K562 (cell line): ENCODE measurements around the gene SLC6A6. TPM values are rescaled to one million over a fixed set of nuclear protein-coding genes. Genes with fewer than 3 reads are reported as not detected.

ENCODE experiments used
- ATAC-seq: fragments of 200-7000 bp; cut with Tn5 transposase; 3 replicates; pipeline ENCODE4 v1.9.1; 2020; ENCODE audit warnings: moderate library complexity
- BruUV-seq: library from RNA; stranded (reverse); fragments of 400-500 nt; replicated peaks from 2 replicates; lab custom pipeline; 2021; lab: Mats Ljungman, UMichigan
- CTCF ChIA-PET: fragments of 300-600 bp; formaldehyde crosslinking; extraction: SDS; loops from one replicate; lab custom pipeline; 2021; ENCODE audit warnings: low intra/inter-chr PET ratio; lab: Yijun Ruan, JAX
- POLR2A ChIA-PET: fragments of 300-600, 350-650 bp; sonication (Branson Sonifier 250); formaldehyde crosslinking; extraction: SDS; loops from one replicate; lab custom pipeline; 2021; ENCODE audit warnings: antibody characterized with exemption, inconsistent platforms; lab: Yijun Ruan, JAX
- DNase-seq, 4 experiments: peaks; one replicate each; pipeline versions ENCODE4 v3.0.0 to v3.0.0-alpha.2; 2011 to 2018; ENCODE audit warnings: low spot score in 3 of 4, mixed read lengths in 3 of 4; ENCODE audit errors: extremely low read depth in 1 of 4
- FAIRE-seq: peaks from 2 replicates; lab custom pipeline; 2011; peaks lifted over from hg19 to GRCh38; lab: Jason Lieb, UNC
- H2AFZ ChIP-seq: 2 replicates; pipeline ENCODE4 v1.6.0; 2011; ENCODE audit warnings: low read depth, low read length, control low read depth, inconsistent platforms
- H3K27ac ChIP-seq: fragments of 200-600 bp; 3 replicates; pipeline ENCODE4 v1.8.0; 2011; ENCODE audit warnings: low read depth, mild to moderate bottlenecking, control low read depth, inconsistent platforms, low read length, moderate library complexity, mixed read lengths; ENCODE audit errors: extremely low read depth
- H3K27me3 ChIP-seq, 2 experiments: fragments of 300-600 bp in 1 of 2; 2 replicates in 1 of 2; 3 replicates in 1 of 2; pipeline versions ENCODE4 v1.6.0 to v1.8.0; 2011; ENCODE audit warnings: inconsistent platforms in 2 of 2, low read length in 2 of 2, mild to moderate bottlenecking in 1 of 2, mixed read lengths in 1 of 2, moderate library complexity in 1 of 2; ENCODE audit not compliant: control insufficient read depth in 2 of 2, insufficient read depth in 2 of 2
- H3K36me3 ChIP-seq: fragments of 300-600 bp; 3 replicates; pipeline ENCODE4 v1.8.0; 2011; ENCODE audit warnings: mild to moderate bottlenecking, low read length, inconsistent platforms; ENCODE audit not compliant: control insufficient read depth, insufficient read depth
- H3K4me1 ChIP-seq, 2 experiments: fragments of 200-600 bp in 1 of 2; replicated peaks in 1 of 2; 2 replicates in 1 of 2; 3 replicates in 1 of 2; pipeline versions ENCODE4 v1.5.1 to v1.8.0; 2011; ENCODE audit warnings: inconsistent platforms in 2 of 2, low read length in 2 of 2, mild to moderate bottlenecking in 1 of 2, mixed read lengths in 1 of 2, moderate library complexity in 1 of 2; ENCODE audit not compliant: control insufficient read depth in 2 of 2, insufficient read depth in 2 of 2
- H3K4me2 ChIP-seq: 2 replicates; pipeline ENCODE4 v1.6.1; 2011; ENCODE audit warnings: low read length, control low read depth, inconsistent platforms, mixed read lengths; ENCODE audit not compliant: insufficient read depth
- H3K4me3 ChIP-seq: fragments of 200-600 bp; sonication (generic), shearing (Covaris generic); 2 replicates; pipeline ENCODE4 v1.5.1; 2016; ENCODE audit warnings: control low read depth, inconsistent platforms
- H3K79me2 ChIP-seq: fragments of 200-600 bp; 3 replicates; pipeline ENCODE4 v1.8.0; 2011; ENCODE audit warnings: low read length, inconsistent platforms; ENCODE audit not compliant: control insufficient read depth, insufficient read depth
- H3K9ac ChIP-seq, 2 experiments: 2 replicates each; pipeline versions ENCODE4 v1.6.0 to v1.6.1; 2011; ENCODE audit warnings: low read depth in 2 of 2, low read length in 2 of 2, control low read depth in 1 of 2, inconsistent platforms in 1 of 2, mild to moderate bottlenecking in 1 of 2, mixed read lengths in 1 of 2; ENCODE audit not compliant: insufficient read depth in 1 of 2
- H3K9me1 ChIP-seq: one replicate; pipeline ENCODE4 v1.6.0; 2011; ENCODE audit warnings: inconsistent platforms, mild to moderate bottlenecking, low read length, moderate library complexity; ENCODE audit not compliant: control insufficient read depth, insufficient read depth
- H3K9me3 ChIP-seq: replicated peaks from 2 replicates; pipeline ENCODE4 v1.5.1; 2011; ENCODE audit warnings: low read depth, low read length, inconsistent platforms; ENCODE audit not compliant: control insufficient read depth, insufficient read depth
- H4K20me1 ChIP-seq: replicated peaks from 2 replicates; pipeline ENCODE4 v1.6.1; 2011; ENCODE audit warnings: low read length, inconsistent platforms, mixed read lengths; ENCODE audit not compliant: control insufficient read depth, insufficient read depth
- KAT8 ChIP-seq: fragments of 450-650 bp; IDR thresholded peaks from 2 replicates; pipeline ENCODE4 v1.6.1; 2016; ENCODE audit warnings: low read depth, mild to moderate bottlenecking
- L3MBTL2 ChIP-seq: fragments of 450-650 bp; IDR thresholded peaks from 2 replicates; pipeline ENCODE4 v1.6.1; 2016; ENCODE audit warnings: mild to moderate bottlenecking, moderate library complexity
- MNT ChIP-seq, 2 experiments: fragments of 450-650 bp; conservative IDR thresholded peaks; 2 replicates each; pipeline ENCODE4 v1.6.1; 2017; ENCODE audit warnings: mild to moderate bottlenecking in 2 of 2, moderate library complexity in 2 of 2
- MTF1 ChIP-seq: fragments of 250-450 bp; sonication (Bioruptor Pico); IDR thresholded peaks from 2 replicates; pipeline ENCODE4 v1.9.0; 2021; ENCODE audit warnings: moderate library complexity, mild to moderate bottlenecking, inconsistent platforms, borderline replicate concordance
- POLR2H ChIP-seq: IDR thresholded peaks from 2 replicates; pipeline ENCODE4 v1.6.1; 2016; ENCODE audit warnings: missing genetic modification characterization, low read depth, mild to moderate bottlenecking, control low read depth, missing compliant biosample characterization, moderate library complexity
- ZBTB17 ChIP-seq: fragments of 450-650 bp; formaldehyde crosslinking; IDR thresholded peaks from 2 replicates; pipeline ENCODE4 v1.4.0; 2020; ENCODE audit warnings: mild to moderate bottlenecking
- ZHX1 ChIP-seq: fragments of 150-350 bp; conservative IDR thresholded peaks from 2 replicates; pipeline ENCODE4 v1.6.1; 2014; ENCODE audit warnings: low read length
- ZNF449 ChIP-seq: fragments of 250-450 bp; sonication (Bioruptor Pico); IDR thresholded peaks from 2 replicates; pipeline ENCODE4 v1.8.0; 2022; ENCODE audit warnings: moderate library complexity, mild to moderate bottlenecking, inconsistent platforms
- WGBS: fragments of 100-300 bp; shearing (Covaris generic); methylation state at CpG from one replicate; pipeline ENCODE4 v1.1.6; 2016; ENCODE audit warnings: low coverage, mixed read lengths; ENCODE audit not compliant: insufficient coverage; ENCODE audit errors: missing lambda C conversion rate; 5-methylcytosine and 5-hydroxymethylcytosine counted together
- in situ Hi-C: fragments of 300-500 bp; cut with MboI; formaldehyde crosslinking; loops from 4 replicates; pipeline ENCODE4 v1.15.0; 2018; ENCODE audit warnings: inconsistent platforms, mixed read lengths
- intact Hi-C: fragments of 100-400 bp; cut with micrococcal nuclease; formaldehyde crosslinking; loops from 2 replicates; pipeline ENCODE4 v1.14.2; 2022
- polyA plus RNA-seq, 8 experiments: library from polyadenylated mRNA; depleted of rRNA in 4 of 8; stranded (reverse) in 5 of 8; unstranded in 3 of 8; fragments of >200 nt; fragmentation: Nextera tagmentation in 2 of 8; fragmentation: Illumina TruSeq in 1 of 8; extraction: Ambion mirVana in 2 of 8; extraction: Trizol in 1 of 8; gene quantifications; 2 replicates each; pipeline versions ENCODE4 v1.2.1 to v1.2.3, GENCODE V29; 2011 to 2014; ENCODE audit warnings: inconsistent platforms in 1 of 8, missing spikeins in 1 of 8
- total RNA-seq, 7 experiments: library from RNA; depleted of rRNA in 6 of 7; stranded (reverse); fragments of >200 nt in 6 of 7; fragmentation: Illumina TruSeq in 2 of 7; extraction: Trizol in 2 of 7; gene quantifications; 2 replicates each; pipeline versions ENCODE4 v1.2.1 to v1.2.3, GENCODE V29; 2011 to 2021; ENCODE audit warnings: low replicate concordance in 1 of 7

The SLC6A6 gene
- total and polyA plus RNA-seq, 9 of the 15 experiments (the other 6 are each of a cell fraction or from before 2014, with no cell fraction given), result 12.3 to 203 (median 93.2) TPM

- H3K9me1 ChIP-seq, result peaks cover 15% of the 10 kb centered on the region
- H3K4me2 ChIP-seq, result no peak overlapping the region
- no peak overlapping the region for H3K27ac ChIP-seq
- intact Hi-C loops (no loop called here), in situ Hi-C loops (no loop called here)
- FAIRE-seq (no peak), ATAC-seq (no peak), DNase-seq (no peak)
- ChIA-PET CTCF (no interaction called here), POLR2A (interaction anchor here (0.6 kb wide), 1 partner anchor 255 kb away, joined by 3 read pairs; no protein-coding TSS in a partner anchor)
- no peak overlapping the region for H2AFZ ChIP-seq
- no TSS peak for BruUV-seq
- no peak overlapping the region for H3K4me3 ChIP-seq
- no peak overlapping the region for H3K9ac ChIP-seq
- H4K20me1 ChIP-seq, result peaks cover 35% of the 10 kb centered on the region
- H3K79me2 ChIP-seq, result peaks cover 56% of the 10 kb centered on the region
- no peak for TF ChIP-seq ZNF449 (CRISPR knock-in tag)
- TF ChIP-seq MTF1 (CRISPR knock-in tag), result no peak
- no peak for TF ChIP-seq L3MBTL2
- TF ChIP-seq ZBTB17 (CRISPR knock-in tag), result no peak
- TF ChIP-seq POLR2H (tag), result no peak
- no peak for TF ChIP-seq MNT (conservative IDR thresholded peaks at IDR 0.05)
- no peak for TF ChIP-seq ZHX1
- no peak for TF ChIP-seq KAT8
- H3K9me3 ChIP-seq, result peaks cover 2% of the 10 kb centered on the region
- H3K27me3 ChIP-seq, result no peaks in the 10 kb centered on the region
- peaks cover 18 to 33% of the 10 kb centered on the region in 2 experiments for H3K4me1 ChIP-seq
- peaks cover 96% of the 10 kb centered on the region for H3K36me3 ChIP-seq
- 98% methylated on average over 6 of the region's 6 CpGs for WGBS
These were observed 42.0 kb downstream of the SLC6A6 start for GRCh38 chr3:14444380-14444779.
